Measurements from ENCODE around the gene SSNA1.

SSNA1 gene

DNA sequence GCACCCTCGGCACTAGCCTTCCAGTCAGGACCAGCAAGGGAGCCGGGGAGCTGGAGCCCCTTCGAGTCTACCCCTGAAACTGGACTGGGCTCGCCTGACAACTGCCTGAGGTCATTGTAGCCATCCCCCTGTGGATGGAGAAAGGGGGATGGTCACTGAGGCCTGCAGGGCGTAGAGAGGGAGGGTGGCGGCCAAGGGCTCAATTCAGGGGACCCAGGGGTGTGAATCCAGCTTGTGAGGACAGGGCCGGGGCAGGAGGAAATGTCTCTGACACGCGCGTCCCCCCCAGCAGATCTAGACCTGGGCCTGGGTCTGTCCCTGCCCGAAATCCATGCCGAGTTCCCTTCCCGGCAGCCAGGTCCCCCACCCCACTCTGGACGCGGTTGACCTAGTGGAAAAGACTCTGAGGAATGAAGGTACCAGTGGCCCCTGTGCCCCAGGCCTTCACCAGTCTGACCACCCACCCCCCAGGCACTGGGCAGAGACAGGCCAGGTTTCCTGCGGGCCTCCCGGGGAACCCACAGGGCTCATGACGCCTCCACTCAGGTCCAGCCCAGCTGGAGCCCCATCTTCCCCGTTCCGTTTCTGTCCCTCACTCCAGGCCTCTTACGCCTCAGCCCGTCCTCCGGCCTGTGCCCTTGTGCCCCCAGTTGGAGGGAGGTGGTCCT lies 43.0 kb downstream of the SSNA1 start:
- no peak for ATAC-seq (ENCODE audit: low read depth)
- TF ChIP-seq, protein P1, sequence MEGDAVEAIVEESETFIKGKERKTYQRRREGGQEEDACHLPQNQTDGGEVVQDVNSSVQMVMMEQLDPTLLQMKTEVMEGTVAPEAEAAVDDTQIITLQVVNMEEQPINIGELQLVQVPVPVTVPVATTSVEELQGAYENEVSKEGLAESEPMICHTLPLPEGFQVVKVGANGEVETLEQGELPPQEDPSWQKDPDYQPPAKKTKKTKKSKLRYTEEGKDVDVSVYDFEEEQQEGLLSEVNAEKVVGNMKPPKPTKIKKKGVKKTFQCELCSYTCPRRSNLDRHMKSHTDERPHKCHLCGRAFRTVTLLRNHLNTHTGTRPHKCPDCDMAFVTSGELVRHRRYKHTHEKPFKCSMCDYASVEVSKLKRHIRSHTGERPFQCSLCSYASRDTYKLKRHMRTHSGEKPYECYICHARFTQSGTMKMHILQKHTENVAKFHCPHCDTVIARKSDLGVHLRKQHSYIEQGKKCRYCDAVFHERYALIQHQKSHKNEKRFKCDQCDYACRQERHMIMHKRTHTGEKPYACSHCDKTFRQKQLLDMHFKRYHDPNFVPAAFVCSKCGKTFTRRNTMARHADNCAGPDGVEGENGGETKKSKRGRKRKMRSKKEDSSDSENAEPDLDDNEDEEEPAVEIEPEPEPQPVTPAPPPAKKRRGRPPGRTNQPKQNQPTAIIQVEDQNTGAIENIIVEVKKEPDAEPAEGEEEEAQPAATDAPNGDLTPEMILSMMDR (IDR thresholded peaks at IDR 0.05; ENCODE audit: poor library complexity, severe bottlenecking): no peak
- H3K27ac ChIP-seq (ENCODE audit: poor library complexity, severe bottlenecking): no peak overlapping the region
- peaks cover 9% of the 10 kb centered on the region for H3K4me1 ChIP-seq (ENCODE audit: insufficient read depth, poor library complexity, severe bottlenecking)
- H3K27me3 ChIP-seq (ENCODE audit: insufficient read depth, poor library complexity, severe bottlenecking): peaks cover 4% of the 10 kb centered on the region
- H3K36me3 ChIP-seq (ENCODE audit: low read depth): no peaks in the 10 kb centered on the region
- no peak overlapping the region for H3K4me3 ChIP-seq (ENCODE audit: severe bottlenecking)
- H3K9me3 ChIP-seq (ENCODE audit: severe bottlenecking): no peaks in the 10 kb centered on the region
- DNase-seq (ENCODE audit: low spot score): no peak

DNA sequence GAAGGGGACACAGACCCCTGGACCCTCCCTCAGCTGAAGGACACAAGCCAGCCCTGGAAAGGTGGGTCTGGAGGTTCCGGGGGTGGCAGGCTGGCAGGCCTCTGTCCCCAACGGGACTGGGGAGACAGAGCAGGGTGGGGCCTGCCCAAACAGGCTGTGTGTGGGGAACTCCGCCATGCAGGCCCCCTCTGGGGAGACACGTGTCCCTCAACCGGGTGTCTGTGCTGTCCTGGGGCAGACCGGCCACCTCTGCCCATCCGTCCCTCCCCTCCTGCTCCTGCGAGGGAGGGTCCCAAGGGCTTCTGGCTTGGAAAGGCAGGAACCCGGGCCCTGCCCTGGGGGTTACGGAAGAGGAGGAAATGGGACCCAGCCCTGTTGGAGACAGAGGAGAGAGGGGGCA lies 43.6 kb downstream of the SSNA1 start:
- ATAC-seq (ENCODE audit: low read depth) (no peak), DNase-seq (ENCODE audit: low spot score) (no peak)
- no peak overlapping the region for H3K4me3 ChIP-seq (ENCODE audit: severe bottlenecking)
- peaks cover 4% of the 10 kb centered on the region for H3K27me3 ChIP-seq (ENCODE audit: insufficient read depth, poor library complexity, severe bottlenecking)
- H3K36me3 ChIP-seq (ENCODE audit: low read depth): no peaks in the 10 kb centered on the region
- no peaks in the 10 kb centered on the region for H3K9me3 ChIP-seq (ENCODE audit: severe bottlenecking)
- peaks cover 6% of the 10 kb centered on the region for H3K4me1 ChIP-seq (ENCODE audit: insufficient read depth, poor library complexity, severe bottlenecking)
- no peak overlapping the region for H3K27ac ChIP-seq (ENCODE audit: poor library complexity, severe bottlenecking)
- TF ChIP-seq, protein P1 (IDR thresholded peaks at IDR 0.05; ENCODE audit: poor library complexity, severe bottlenecking): no peak

DNA sequence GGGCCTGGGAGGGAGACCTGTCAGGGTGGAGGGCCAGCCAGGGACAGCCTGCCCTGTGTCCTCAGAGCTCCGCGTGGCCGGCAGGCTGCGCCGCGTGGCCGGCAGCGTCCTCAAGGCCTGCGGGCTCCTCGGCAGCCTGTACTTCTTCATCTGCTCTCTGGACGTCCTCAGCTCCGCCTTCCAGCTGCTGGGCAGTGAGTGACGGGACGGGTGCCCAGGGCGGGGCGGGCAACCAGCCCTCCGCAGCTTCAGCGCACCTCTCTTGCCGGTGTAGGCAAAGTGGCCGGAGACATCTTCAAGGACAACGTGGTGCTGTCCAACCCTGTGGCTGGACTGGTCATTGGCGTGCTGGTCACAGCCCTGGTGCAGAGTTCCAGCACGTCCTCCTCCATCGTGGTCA lies 44.0 kb downstream of the SSNA1 start:
- Histone ChIP-seq H3K9me3 (ENCODE audit: severe bottlenecking) (no peaks in the 10 kb centered on the region), H3K4me3 (ENCODE audit: severe bottlenecking) (no peak overlapping the region), H3K27me3 (ENCODE audit: insufficient read depth, poor library complexity, severe bottlenecking) (peaks cover 4% of the 10 kb centered on the region), H3K36me3 (ENCODE audit: low read depth) (no peaks in the 10 kb centered on the region), H3K27ac (ENCODE audit: poor library complexity, severe bottlenecking) (no peak overlapping the region), H3K4me1 (ENCODE audit: insufficient read depth, poor library complexity, severe bottlenecking) (peaks cover 2% of the 10 kb centered on the region)
- TF ChIP-seq, protein P1 (IDR thresholded peaks at IDR 0.05; ENCODE audit: poor library complexity, severe bottlenecking): no peak
- ATAC-seq (ENCODE audit: low read depth) (no peak), DNase-seq (ENCODE audit: low spot score) (no peak)

DNA sequence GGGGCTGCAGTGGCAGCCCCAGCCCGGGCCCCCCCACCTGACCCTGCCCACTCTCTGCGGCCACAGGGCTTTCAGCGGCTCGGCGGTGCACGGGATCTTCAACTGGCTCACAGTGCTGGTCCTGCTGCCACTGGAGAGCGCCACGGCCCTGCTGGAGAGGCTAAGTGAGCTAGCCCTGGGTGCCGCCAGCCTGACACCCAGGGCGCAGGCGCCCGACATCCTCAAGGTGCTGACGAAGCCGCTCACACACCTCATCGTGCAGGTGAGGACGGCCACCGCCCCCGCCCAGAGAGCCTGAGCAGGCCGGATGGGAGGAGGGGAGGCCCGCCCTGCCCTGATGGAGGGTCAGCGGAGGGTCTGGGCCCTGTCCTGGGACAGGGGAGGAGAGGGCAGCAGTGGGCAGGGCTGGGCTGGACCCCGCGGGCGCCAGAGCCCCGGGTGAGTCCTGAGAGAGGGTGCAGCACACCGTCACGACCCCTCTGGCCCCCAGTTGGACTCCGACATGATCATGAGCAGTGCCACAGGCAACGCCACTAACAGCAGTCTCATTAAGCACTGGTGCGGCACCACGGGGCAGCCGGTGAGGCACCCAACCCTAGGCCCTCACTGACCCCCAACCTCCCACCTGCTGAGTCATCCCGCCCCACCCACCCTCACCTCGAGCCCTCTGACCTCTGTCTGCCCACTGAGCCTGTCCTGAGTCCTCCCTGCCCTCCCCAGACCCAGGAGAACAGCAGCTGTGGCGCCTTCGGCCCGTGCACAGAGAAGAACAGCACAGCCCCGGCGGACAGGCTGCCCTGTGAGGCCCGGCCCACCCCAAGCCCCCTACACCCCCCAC lies 44.9 kb downstream of the SSNA1 start:
- no peak for ATAC-seq (ENCODE audit: low read depth)
- TF ChIP-seq, protein P1 (IDR thresholded peaks at IDR 0.05; ENCODE audit: poor library complexity, severe bottlenecking): no peak

More for the DNA sequence above, 44.9 kb downstream of the SSNA1 start:
- no peaks in the 10 kb centered on the region for H3K9me3 ChIP-seq (ENCODE audit: severe bottlenecking)
- H3K27ac ChIP-seq (ENCODE audit: poor library complexity, severe bottlenecking): no peak overlapping the region
- H3K4me3 ChIP-seq (ENCODE audit: severe bottlenecking): no peak overlapping the region
- no peak for DNase-seq (ENCODE audit: low spot score)
- H3K36me3 ChIP-seq (ENCODE audit: low read depth): no peaks in the 10 kb centered on the region
- no peaks in the 10 kb centered on the region for H3K4me1 ChIP-seq (ENCODE audit: insufficient read depth, poor library complexity, severe bottlenecking)
- peaks cover 4% of the 10 kb centered on the region for H3K27me3 ChIP-seq (ENCODE audit: insufficient read depth, poor library complexity, severe bottlenecking)
